Measurements from ENCODE around the gene CUEDC2.
A peak's percentile ranks its signal among the peaks of the same experiment; 100 is the strongest.

CUEDC2 gene

GRCh38 chr10:102424916-102425315, 7.5 kb downstream of the CUEDC2 start:
- no peak for DNase-seq (ENCODE audit: low read depth in 2 of 2)

- DNase-seq (ENCODE audit: low read depth in 2 of 2) = no peak
Measured at GRCh38 chr10:102424145-102424544, 8.2 kb downstream of the CUEDC2 start.

- no peak for DNase-seq (ENCODE audit: low read depth in 2 of 2)
Measured at GRCh38 chr10:102423372-102423968, 8.9 kb downstream of the CUEDC2 start.

- no peak for DNase-seq (ENCODE audit: low read depth in 2 of 2)
Measured at GRCh38 chr10:102422545-102423129, 9.7 kb downstream of the CUEDC2 start.

GRCh38 chr10:102421757-102422512, 10.4 kb downstream of the CUEDC2 start:
- DNase-seq (ENCODE audit: low read depth in 2 of 2) = no peak

- DNase-seq (ENCODE audit: low read depth in 2 of 2) = no peak
Measured at GRCh38 chr10:102421507-102421756, 10.9 kb downstream of the CUEDC2 start.

GRCh38 chr10:102420714-102421506, 11.5 kb downstream of the CUEDC2 start, which contains the start of gene FBXL15:
Gene FBXL15, plus strand, starts transcription at chr10:102420836. Its CDS starts 294 bp downstream, at chr10:102421130.
- DNase-seq (ENCODE audit: low read depth in 2 of 2) = peak; percentile 95

GRCh38 chr10:102420181-102420713, 12.1 kb downstream of the CUEDC2 start:
- DNase-seq (ENCODE audit: low read depth in 2 of 2) = no peak

GRCh38 chr10:102419269-102420180, 12.8 kb downstream of the CUEDC2 start:
- no peak for DNase-seq (ENCODE audit: low read depth in 2 of 2)

- DNase-seq (ENCODE audit: low read depth in 2 of 2) = no peak
Measured at GRCh38 chr10:102418622-102419268, 13.6 kb downstream of the CUEDC2 start, which contains the start of gene PSD. Gene PSD, minus strand, starts transcription at chr10:102418785. Its CDS starts 1,747 bp downstream, at chr10:102417038.

GRCh38 chr10:102416695-102417094, 15.7 kb downstream of the CUEDC2 start:
- DNase-seq (ENCODE audit: low read depth in 2 of 2) = no peak

GRCh38 chr10:102416283-102416682, 16.1 kb downstream of the CUEDC2 start:
- no peak for DNase-seq (ENCODE audit: low read depth in 2 of 2)

- no peak for DNase-seq (ENCODE audit: low read depth in 2 of 2)
Measured at GRCh38 chr10:102414749-102415148, 17.6 kb downstream of the CUEDC2 start.

GRCh38 chr10:102413806-102414561, 18.4 kb downstream of the CUEDC2 start:
- no peak for DNase-seq (ENCODE audit: low read depth in 2 of 2)

GRCh38 chr10:102413053-102413705, 19.2 kb downstream of the CUEDC2 start:
- no peak for DNase-seq (ENCODE audit: low read depth in 2 of 2)

- no peak for DNase-seq (ENCODE audit: low read depth in 2 of 2)
Measured at GRCh38 chr10:102412293-102412692, 20.1 kb downstream of the CUEDC2 start.

GRCh38 chr10:102411341-102412255, 20.8 kb downstream of the CUEDC2 start:
- no peak for DNase-seq (ENCODE audit: low read depth in 2 of 2)

- no peak for DNase-seq (ENCODE audit: low read depth in 2 of 2)
Measured at GRCh38 chr10:102410429-102411073, 21.8 kb downstream of the CUEDC2 start.

All from fibroblast of skin of left quadriceps (primary cell).